ENCODE results near the gene BIRC5. TPM values are rescaled to one million over a fixed set of nuclear protein-coding genes. Genes with fewer than 3 reads are reported as not detected.
A peak's percentile ranks its signal among the peaks of the same experiment; 100 is the strongest.

Gene BIRC5
- total RNA-seq (10 to 100 TPM; 12.4 to 28.1 TPM), polyA plus RNA-seq (ENCODE audit: insufficient read depth, low read depth, low replicate concordance) (58.5 TPM)
- long read RNA-seq, donor 1, transcript BIRC5-202 (4 exons, 2,630 nt), result major isoform, 15 of 20 reads
- long read RNA-seq, donor 1, partial matches to known transcripts, result 0 of 20 reads
- long read RNA-seq, donor 1, other reads (novel, unspliced or antisense), result 0 of 20 reads
- long read RNA-seq, donor 2, transcript BIRC5-202 (4 exons, 2,630 nt), result major isoform, 6 of 10 reads
- long read RNA-seq, donor 2, partial matches to known transcripts, result 0 of 10 reads
- long read RNA-seq, donor 2, other reads (novel, unspliced or antisense), result 0 of 10 reads

DNA sequence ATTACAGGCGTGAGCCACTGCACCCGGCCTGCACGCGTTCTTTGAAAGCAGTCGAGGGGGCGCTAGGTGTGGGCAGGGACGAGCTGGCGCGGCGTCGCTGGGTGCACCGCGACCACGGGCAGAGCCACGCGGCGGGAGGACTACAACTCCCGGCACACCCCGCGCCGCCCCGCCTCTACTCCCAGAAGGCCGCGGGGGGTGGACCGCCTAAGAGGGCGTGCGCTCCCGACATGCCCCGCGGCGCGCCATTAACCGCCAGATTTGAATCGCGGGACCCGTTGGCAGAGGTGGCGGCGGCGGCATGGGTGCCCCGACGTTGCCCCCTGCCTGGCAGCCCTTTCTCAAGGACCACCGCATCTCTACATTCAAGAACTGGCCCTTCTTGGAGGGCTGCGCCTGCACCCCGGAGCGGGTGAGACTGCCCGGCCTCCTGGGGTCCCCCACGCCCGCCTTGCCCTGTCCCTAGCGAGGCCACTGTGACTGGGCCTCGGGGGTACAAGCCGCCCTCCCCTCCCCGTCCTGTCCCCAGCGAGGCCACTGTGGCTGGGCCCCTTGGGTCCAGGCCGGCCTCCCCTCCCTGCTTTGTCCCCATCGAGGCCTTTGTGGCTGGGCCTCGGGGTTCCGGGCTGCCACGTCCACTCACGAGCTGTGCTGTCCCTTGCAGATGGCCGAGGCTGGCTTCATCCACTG lies at the start of gene BIRC5:
Gene BIRC5 (plus strand): TSS at position 238 of the 690 bp plus-strand sequence. CDS start 64 bp downstream, at position 302.
- 0 to 4% methylated on average over 14 to 51 of the region's 60 CpGs for WGBS, 2 donors
- TF ChIP-seq, protein P1, sequence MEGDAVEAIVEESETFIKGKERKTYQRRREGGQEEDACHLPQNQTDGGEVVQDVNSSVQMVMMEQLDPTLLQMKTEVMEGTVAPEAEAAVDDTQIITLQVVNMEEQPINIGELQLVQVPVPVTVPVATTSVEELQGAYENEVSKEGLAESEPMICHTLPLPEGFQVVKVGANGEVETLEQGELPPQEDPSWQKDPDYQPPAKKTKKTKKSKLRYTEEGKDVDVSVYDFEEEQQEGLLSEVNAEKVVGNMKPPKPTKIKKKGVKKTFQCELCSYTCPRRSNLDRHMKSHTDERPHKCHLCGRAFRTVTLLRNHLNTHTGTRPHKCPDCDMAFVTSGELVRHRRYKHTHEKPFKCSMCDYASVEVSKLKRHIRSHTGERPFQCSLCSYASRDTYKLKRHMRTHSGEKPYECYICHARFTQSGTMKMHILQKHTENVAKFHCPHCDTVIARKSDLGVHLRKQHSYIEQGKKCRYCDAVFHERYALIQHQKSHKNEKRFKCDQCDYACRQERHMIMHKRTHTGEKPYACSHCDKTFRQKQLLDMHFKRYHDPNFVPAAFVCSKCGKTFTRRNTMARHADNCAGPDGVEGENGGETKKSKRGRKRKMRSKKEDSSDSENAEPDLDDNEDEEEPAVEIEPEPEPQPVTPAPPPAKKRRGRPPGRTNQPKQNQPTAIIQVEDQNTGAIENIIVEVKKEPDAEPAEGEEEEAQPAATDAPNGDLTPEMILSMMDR (IDR thresholded peaks at IDR 0.05), result no peak
- TF ChIP-seq POLR2A (IDR thresholded peaks at IDR 0.05), result no peak

DNA sequence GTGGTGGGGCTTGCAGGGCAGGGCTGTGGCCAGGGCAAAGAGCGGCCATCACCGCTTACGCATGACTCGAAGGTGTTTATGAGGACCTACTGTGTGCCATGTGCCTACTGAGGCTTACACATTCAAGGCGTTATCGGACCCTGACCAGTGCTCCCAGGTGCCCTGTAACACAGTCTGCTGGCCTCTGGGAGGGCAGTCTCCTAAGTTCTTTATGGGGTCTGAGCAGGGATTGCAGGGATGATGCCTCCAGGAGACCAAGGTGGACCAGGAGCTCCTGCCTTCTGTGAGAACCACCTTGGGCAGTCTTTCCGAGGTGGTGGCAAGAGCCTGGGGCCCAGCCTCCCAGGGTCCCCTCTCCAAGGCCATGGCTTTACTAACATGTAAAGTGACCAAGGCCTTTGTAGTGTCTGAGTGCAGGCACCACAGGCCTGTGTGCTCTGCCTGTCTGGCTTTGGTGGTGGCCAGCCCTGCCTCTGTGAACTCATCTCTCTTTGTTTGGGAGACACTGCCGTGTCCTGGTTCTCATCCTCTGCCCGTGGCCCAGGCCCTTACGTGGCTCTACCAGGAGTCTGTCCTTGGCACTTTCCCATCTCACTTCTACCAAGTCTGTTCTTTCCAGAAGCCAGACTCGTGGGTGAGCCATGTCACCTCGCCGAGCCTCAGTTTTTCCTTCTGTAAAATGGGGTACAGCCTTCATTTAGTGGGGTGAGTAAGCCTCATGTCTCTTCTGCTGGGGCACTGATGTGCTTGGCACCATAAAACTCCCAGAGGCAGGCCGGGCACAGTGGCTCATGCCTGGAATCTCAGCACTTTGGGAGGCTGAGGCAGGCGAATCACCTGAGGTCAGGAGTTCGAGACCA lies 49.1 kb upstream of the BIRC5 start:
- 94% methylated on average over 12 to 16 of the region's 16 CpGs for whole genome bisulfite sequencing, 2 donors

More for the DNA sequence above, at the start of gene BIRC5:
- Histone ChIP-seq H3K36me3 (ENCODE audit: low read depth, missing control alignments) (no peaks in the 10 kb centered on the region), H3K4me1 (peaks cover 5% of the 10 kb centered on the region), H3K9me3 (no peaks in the 10 kb centered on the region), H3K27ac (no peak within 1 kb of the TSS), H3K27me3 (no peaks in the 10 kb centered on the region), H3K4me3 (peak within 1 kb of the TSS; percentile 56 to 66)
- intact Hi-C loops (cut with DNase I; ENCODE audit: low total_unique reads), result no loop called here
- DNase-seq, result peak; percentile 95

DNA sequence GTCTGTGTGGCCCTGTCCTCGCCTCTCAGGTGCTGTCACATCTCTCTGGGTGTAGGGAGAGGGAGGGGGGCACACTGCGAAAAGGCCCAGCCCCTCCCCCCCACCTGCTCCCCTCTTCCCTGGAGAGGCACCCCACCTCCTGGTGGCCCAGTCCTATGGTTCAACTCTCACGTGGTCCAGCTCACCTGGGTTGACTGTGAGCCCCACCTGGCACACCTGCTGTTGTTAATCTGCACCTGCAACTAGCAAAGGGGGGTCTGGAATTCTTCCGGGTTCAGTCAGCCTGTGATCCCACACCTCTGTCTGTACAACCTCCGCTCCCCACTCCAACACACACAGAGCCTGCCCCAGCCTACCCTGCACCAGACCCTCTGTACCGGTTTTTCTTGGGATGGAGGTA lies 47.6 kb upstream of the BIRC5 start:
- no peak for DNase-seq

More for the DNA sequence above, 49.1 kb upstream of the BIRC5 start:
- H3K9me3 ChIP-seq, result no peaks in the 10 kb centered on the region
- DNase-seq, result no peak
- no peak overlapping the region for H3K4me3 ChIP-seq
- intact Hi-C loops (cut with DNase I; ENCODE audit: low total_unique reads), result no loop called here
- no peaks in the 10 kb centered on the region for H3K36me3 ChIP-seq (ENCODE audit: low read depth, missing control alignments)
- no peak for TF ChIP-seq POLR2A (IDR thresholded peaks at IDR 0.05)
- TF ChIP-seq, protein P1 (IDR thresholded peaks at IDR 0.05), result no peak
- H3K4me1 ChIP-seq, result peaks cover 9% of the 10 kb centered on the region
- H3K27me3 ChIP-seq, result no peaks in the 10 kb centered on the region
- H3K27ac ChIP-seq, result no peak overlapping the region

DNA sequence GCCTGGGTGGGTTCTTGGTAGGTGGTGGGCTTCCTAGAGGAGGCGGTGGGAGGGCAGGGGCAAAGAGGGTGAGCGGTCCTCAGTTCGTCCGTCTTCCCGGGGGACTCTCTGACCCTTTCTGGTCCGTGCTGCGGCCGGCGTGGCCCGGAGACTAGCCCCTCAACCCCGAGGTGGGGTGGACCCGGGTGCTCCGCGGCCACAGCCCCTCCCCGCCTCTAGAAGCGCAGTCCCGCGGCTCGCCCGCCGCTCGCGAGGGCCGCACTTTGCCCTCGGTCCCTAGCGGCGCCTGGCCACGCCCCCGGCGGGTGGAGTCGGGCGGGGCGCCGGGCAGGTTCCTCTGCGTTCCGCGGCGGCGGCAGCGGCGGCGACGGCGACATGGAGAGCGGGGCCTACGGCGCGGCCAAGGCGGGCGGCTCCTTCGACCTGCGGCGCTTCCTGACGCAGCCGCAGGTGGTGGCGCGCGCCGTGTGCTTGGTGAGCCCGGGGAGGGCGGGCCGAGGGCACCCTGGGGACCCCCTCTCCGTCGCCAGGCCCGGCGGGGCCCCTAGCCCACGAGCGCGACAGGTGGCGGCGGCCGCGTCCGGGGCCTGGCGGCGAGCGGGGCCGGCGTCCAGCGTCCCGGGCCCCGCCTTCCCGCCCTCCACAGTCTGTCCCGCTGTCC lies 45.7 kb upstream of the BIRC5 start, which contains the start of gene SYNGR2:
Gene SYNGR2 (plus strand): TSS at position 340 of the 661 bp plus-strand sequence. CDS start 36 bp downstream, at position 376.
- peak within 1 kb of the TSS; percentile 77 to 84 for H3K27ac ChIP-seq
- intact Hi-C loops (cut with DNase I; ENCODE audit: low total_unique reads), result no loop called here
- H3K27me3 ChIP-seq, result no peaks in the 10 kb centered on the region
- TF ChIP-seq, protein P1 (IDR thresholded peaks at IDR 0.05), result no peak
- TF ChIP-seq POLR2A (IDR thresholded peaks at IDR 0.05), result no peak
- H3K36me3 ChIP-seq (ENCODE audit: low read depth, missing control alignments), result no peaks in the 10 kb centered on the region
- peaks cover 24% of the 10 kb centered on the region for H3K4me1 ChIP-seq
- peak; percentile 84 for DNase-seq
- H3K9me3 ChIP-seq, result no peaks in the 10 kb centered on the region
- WGBS, 2 donors, result 0% methylated on average over 62 of the region's 84 CpGs; no CpG with 5 or more reads in 1 of the 2 donors
- peak within 1 kb of the TSS; percentile 74 to 77 for H3K4me3 ChIP-seq

More for the DNA sequence above, 47.6 kb upstream of the BIRC5 start:
- H3K27me3 ChIP-seq, result no peaks in the 10 kb centered on the region
- H3K4me1 ChIP-seq, result peaks cover 9% of the 10 kb centered on the region
- H3K4me3 ChIP-seq, result no peak overlapping the region
- intact Hi-C loops (cut with DNase I; ENCODE audit: low total_unique reads), result no loop called here
- H3K27ac ChIP-seq, result no peak overlapping the region
- no peak for TF ChIP-seq POLR2A (IDR thresholded peaks at IDR 0.05)
- TF ChIP-seq, protein P1 (IDR thresholded peaks at IDR 0.05), result no peak
- H3K9me3 ChIP-seq, result no peaks in the 10 kb centered on the region
- 72 to 88% methylated on average over 5 to 6 of the region's 6 CpGs for WGBS, 2 donors
- no peaks in the 10 kb centered on the region for H3K36me3 ChIP-seq (ENCODE audit: low read depth, missing control alignments)

Data from testis (tissue), 5 donors.